H9 (cell line): Measurements from ENCODE around the gene GTPBP6. TPM values are rescaled to one million over a fixed set of nuclear protein-coding genes. Genes with fewer than 3 reads are reported as not detected.

Experiments used
- DNase-seq: peaks from one replicate; pipeline ENCODE4 v3.0.0-alpha.2; 2017
- H2AFZ ChIP-seq: one replicate; pipeline ENCODE4 v1.6.1; 2013; ENCODE audit warnings: mild to moderate bottlenecking, low read length, control low read depth, moderate library complexity
- H2AK5ac ChIP-seq: 2 replicates; pipeline ENCODE4 v1.6.1; 2013; ENCODE audit warnings: low read length, control low read depth, mixed read lengths; ENCODE audit not compliant: insufficient read length
- H2BK120ac ChIP-seq: one replicate; pipeline ENCODE4 v1.6.1; 2013; ENCODE audit warnings: low read depth, mild to moderate bottlenecking, low read length, control low read depth, inconsistent platforms; ENCODE audit not compliant: poor library complexity, severe bottlenecking
- H2BK12ac ChIP-seq: 2 replicates; pipeline ENCODE4 v1.6.1; 2013; ENCODE audit warnings: low read length, control low read depth, mixed read lengths, low read depth; ENCODE audit not compliant: insufficient read length
- H2BK15ac ChIP-seq: 2 replicates; pipeline ENCODE4 v1.6.1; 2013; ENCODE audit warnings: low read depth, low read length, control low read depth
- H2BK20ac ChIP-seq: one replicate; pipeline ENCODE4 v1.6.1; 2013; ENCODE audit warnings: low read depth, mild to moderate bottlenecking, low read length, control low read depth, inconsistent platforms; ENCODE audit not compliant: poor library complexity, severe bottlenecking
- H2BK5ac ChIP-seq: 2 replicates; pipeline ENCODE4 v1.6.1; 2013; ENCODE audit warnings: low read length, control low read depth, mixed read lengths; ENCODE audit not compliant: insufficient read length
- H3K14ac ChIP-seq: 2 replicates; pipeline ENCODE4 v1.6.1; 2013; ENCODE audit warnings: low read length, control low read depth; ENCODE audit not compliant: insufficient read depth
- H3K18ac ChIP-seq: 2 replicates; pipeline ENCODE4 v1.6.1; 2013; ENCODE audit warnings: low read depth, mild to moderate bottlenecking, mixed read lengths, low read length, control low read depth; ENCODE audit not compliant: insufficient read length
- H3K23ac ChIP-seq: 2 replicates; pipeline ENCODE4 v1.6.1; 2013; ENCODE audit warnings: low read length, control low read depth, mixed read lengths, low read depth; ENCODE audit not compliant: insufficient read length
- H3K23me2 ChIP-seq: 2 replicates; pipeline ENCODE4 v1.6.1; 2013; ENCODE audit warnings: low read depth, mild to moderate bottlenecking, mixed read lengths, low read length, control low read depth; ENCODE audit not compliant: insufficient read length, poor library complexity, severe bottlenecking
- H3K27ac ChIP-seq: 2 replicates; pipeline ENCODE4 v1.5.1; 2013; ENCODE audit warnings: low read length, control low read depth, mixed read lengths, low read depth; ENCODE audit not compliant: insufficient read length
- H3K27me3 ChIP-seq: 2 replicates; pipeline ENCODE4 v1.6.1; 2013; ENCODE audit warnings: low read length, control low read depth, inconsistent platforms; ENCODE audit not compliant: insufficient read depth
- H3K4ac ChIP-seq: 2 replicates; pipeline ENCODE4 v1.6.1; 2013; ENCODE audit warnings: low read depth, mild to moderate bottlenecking, control low read depth, inconsistent platforms, low read length, moderate library complexity
- H3K4me1 ChIP-seq: 2 replicates; pipeline ENCODE4 v1.6.1; 2013; ENCODE audit warnings: low read length, control low read depth, inconsistent platforms; ENCODE audit not compliant: insufficient read depth
- H3K4me2 ChIP-seq: 2 replicates; pipeline ENCODE4 v1.6.1; 2013; ENCODE audit warnings: low read length, control low read depth, mixed read lengths; ENCODE audit not compliant: insufficient read length, insufficient read depth
- H3K56ac ChIP-seq: 2 replicates; pipeline ENCODE4 v1.6.1; 2013; ENCODE audit warnings: low read depth, mild to moderate bottlenecking, mixed read lengths, low read length, control low read depth; ENCODE audit not compliant: insufficient read length
- H3K79me1 ChIP-seq: 2 replicates; pipeline ENCODE4 v1.6.1; 2013; ENCODE audit warnings: low read depth, mild to moderate bottlenecking, moderate library complexity, low read length, control low read depth, inconsistent platforms; ENCODE audit not compliant: insufficient read depth, poor library complexity, severe bottlenecking
- H3K79me2 ChIP-seq: 2 replicates; pipeline ENCODE4 v1.6.1; 2013; ENCODE audit warnings: low read length, control low read depth, inconsistent platforms; ENCODE audit not compliant: insufficient read depth
- H3K9ac ChIP-seq: 2 replicates; pipeline ENCODE4 v1.6.1; 2013; ENCODE audit warnings: low read length, control low read depth, mixed read lengths; ENCODE audit not compliant: insufficient read length; ENCODE audit errors: extremely low read depth
- H3K9me3 ChIP-seq: one replicate; pipeline ENCODE4 v1.6.1; 2013; ENCODE audit warnings: low read depth, low read length, inconsistent platforms; ENCODE audit not compliant: control insufficient read depth
- H3T11ph ChIP-seq: one replicate; pipeline ENCODE4 v1.6.1; 2013; ENCODE audit warnings: mild to moderate bottlenecking, low read length, control low read depth, inconsistent platforms
- H4K20me1 ChIP-seq: one replicate; pipeline ENCODE4 v1.6.1; 2013; ENCODE audit not compliant: control insufficient read depth, insufficient read length, insufficient read depth
- H4K5ac ChIP-seq: 2 replicates; pipeline ENCODE4 v1.6.1; 2013; ENCODE audit warnings: low read depth, mild to moderate bottlenecking, mixed read lengths, low read length, control low read depth; ENCODE audit not compliant: insufficient read length
- H4K8ac ChIP-seq: replicated peaks from 2 replicates; pipeline ENCODE4 v1.6.1; 2013; ENCODE audit warnings: low read length, control low read depth, mixed read lengths, low read depth; ENCODE audit not compliant: insufficient read length
- H4K91ac ChIP-seq: 2 replicates; pipeline ENCODE4 v1.6.1; 2013; ENCODE audit warnings: low read depth, mild to moderate bottlenecking, moderate library complexity, mixed read lengths, low read length, control low read depth; ENCODE audit not compliant: insufficient read length
- H3K27ac Mint-ChIP-seq, 3 experiments: 2 replicates in 2 of 3; 3 replicates in 1 of 3; pipeline ENCODE4 v1.8.0; 2020 to 2021; ENCODE audit warnings: mixed read lengths in 3 of 3, mild to moderate bottlenecking in 1 of 3, moderate library complexity in 1 of 3
- H3K27me3 Mint-ChIP-seq: 2 replicates; pipeline ENCODE4 v1.8.0; 2021; ENCODE audit warnings: low read depth, mild to moderate bottlenecking, moderate library complexity, mixed read lengths
- H3K36me3 Mint-ChIP-seq, 3 experiments: 2 replicates in 2 of 3; 3 replicates in 1 of 3; pipeline ENCODE4 v1.8.0; 2020 to 2021; ENCODE audit warnings: low read depth in 3 of 3, mixed read lengths in 3 of 3; ENCODE audit not compliant: insufficient read depth in 1 of 3
- H3K4me1 Mint-ChIP-seq, 2 experiments: 2 replicates each; pipeline ENCODE4 v1.8.0; 2020; ENCODE audit warnings: mixed read lengths in 2 of 2
- H3K4me3 Mint-ChIP-seq, 2 experiments: 2 replicates in 1 of 2; 3 replicates in 1 of 2; pipeline ENCODE4 v1.8.0; 2020 to 2021; ENCODE audit warnings: mild to moderate bottlenecking in 2 of 2, mixed read lengths in 2 of 2, moderate library complexity in 1 of 2
- H3K9me3 Mint-ChIP-seq, 2 experiments: 2 replicates in 1 of 2; 3 replicates in 1 of 2; pipeline ENCODE4 v1.8.0; 2020; ENCODE audit warnings: mild to moderate bottlenecking in 2 of 2, mixed read lengths in 2 of 2, moderate library complexity in 1 of 2
- CTCF ChIP-seq: fragments of 200-600 bp; sonication (generic); conservative IDR thresholded peaks from 3 replicates; pipeline ENCODE4 v1.8.0; 2021; ENCODE audit warnings: antibody characterized with exemption, mild to moderate bottlenecking
- WGBS: extraction: QIAGEN DNeasy Blood & Tissue Kit; methylation state at CpG from one replicate; pipeline ENCODE4 v1.1.7; 2013; ENCODE audit warnings: missing lambda C conversion rate, low lambda C conversion rate, mixed read lengths; ENCODE audit not compliant: insufficient read length; ENCODE audit errors: extremely low coverage; 5-methylcytosine and 5-hydroxymethylcytosine counted together
- total RNA-seq: library from RNA; stranded (reverse); gene quantifications from 2 replicates; pipeline ENCODE4 v1.2.1, GENCODE V29; 2021

The GTPBP6 gene
- total RNA-seq, 1 experiment from 2014 or later = 64.0 TPM

- Mint-ChIP-seq H3K27ac (peak overlapping the region in 1 of 3 experiments; percentile 29; a peak in 2 of 7 replicates), H3K27me3 (no peaks in the 10 kb centered on the region), H3K36me3 (peaks cover 40 to 52% (median 46%) of the 10 kb centered on the region in 3 experiments), H3K4me3 (no peak overlapping the region), H3K4me1 (peaks cover 0 to 4% of the 10 kb centered on the region in 2 experiments; a peak in 2 of 4 replicates), H3K9me3 (0 out of 5 replicates have a peak, but pooled peaks cover 0 to 3% of the 10 kb centered on the region in 2 experiments)
- Histone ChIP-seq H3K27me3 (no peaks in the 10 kb centered on the region), H4K91ac (no peak overlapping the region), H3K4me2 (no peak overlapping the region), H3K4me1 (no peaks in the 10 kb centered on the region), H2BK15ac (no peak overlapping the region), H2BK5ac (no peak overlapping the region), H3K79me1 (peaks cover 10% of the 10 kb centered on the region), H3K79me2 (peaks cover 3% of the 10 kb centered on the region; the same call in 1 of the 2 replicates), H4K8ac (no peak overlapping the region), H3K14ac (no peak overlapping the region), H3K18ac (no peak overlapping the region), H3K4ac (no peak overlapping the region), H2BK120ac (no peak overlapping the region), H2BK20ac (no peak overlapping the region), H3K23me2 (no peaks in the 10 kb centered on the region), H2BK12ac (no peak overlapping the region), H3K23ac (no peak overlapping the region), H4K20me1 (peaks cover 2% of the 10 kb centered on the region), H3K56ac (no peak overlapping the region), H2AFZ (no peak overlapping the region), H3K27ac (no peak overlapping the region), H3T11ph (no peak overlapping the region), H2AK5ac (no peak overlapping the region), H3K9me3 (no peaks in the 10 kb centered on the region), H3K9ac (no peak overlapping the region), H4K5ac (no peak overlapping the region)
- no CpG with 5 or more reads among the region's 38 CpGs for WGBS
- no peak for TF ChIP-seq CTCF
- no peak for DNase-seq
Observed at GRCh38 chrX:362937-363620, 44.5 kb upstream of the GTPBP6 start.
